Left ventricle myocardium inferior (tissue), 1 donor: ENCODE data around the gene TRIM71. TPM values are rescaled to one million over a fixed set of nuclear protein-coding genes. Genes with fewer than 3 reads are reported as not detected.

ENCODE experiments used
- DNase-seq: peaks from one replicate; pipeline ENCODE4 v3.0.0-alpha.2; 2020
- H3K27ac ChIP-seq: fragments of 200-600 bp; replicated peaks from 2 replicates; pipeline ENCODE4 v1.8.0; 2021
- H3K27me3 ChIP-seq: fragments of 200-600 bp; 2 replicates; pipeline ENCODE4 v1.8.0; 2021; ENCODE audit warnings: low read depth
- H3K36me3 ChIP-seq: fragments of 200-600 bp; 2 replicates; pipeline ENCODE4 v1.8.0; 2021
- H3K4me1 ChIP-seq: fragments of 200-600 bp; 2 replicates; pipeline ENCODE4 v1.8.0; 2021
- H3K4me3 ChIP-seq: fragments of 200-600 bp; 2 replicates; pipeline ENCODE4 v1.8.0; 2021; ENCODE audit warnings: mild to moderate bottlenecking, moderate library complexity
- H3K9me3 ChIP-seq: fragments of 200-600 bp; replicated peaks from 2 replicates; pipeline ENCODE4 v1.8.0; 2021
- intact Hi-C: fragments of 100-400 bp; cut with micrococcal nuclease; formaldehyde crosslinking; loops from one replicate; pipeline ENCODE4 v1.11.0; 2022
- total RNA-seq: library from RNA; stranded (reverse); fragmentation: NEBNext Ultra II Directional; extraction: Animal tissue kit (Norgen Biotek cat#: 25700); gene quantifications from one replicate; pipeline ENCODE4 v1.2.1, GENCODE V29; 2021
- TF ChIP-seq, protein P1 (sequence below): fragments of 200-600 bp; IDR thresholded peaks from 2 replicates; pipeline ENCODE4 v1.8.0; 2021; ENCODE audit warnings: antibody characterized with exemption, mild to moderate bottlenecking, borderline replicate concordance
- donor health status: DM: no; HTN: yes; CAD: no; lungs with severe emphysema.

The TRIM71 gene
- total RNA-seq, 1 donor from 2014 or later: not detected

DNA sequence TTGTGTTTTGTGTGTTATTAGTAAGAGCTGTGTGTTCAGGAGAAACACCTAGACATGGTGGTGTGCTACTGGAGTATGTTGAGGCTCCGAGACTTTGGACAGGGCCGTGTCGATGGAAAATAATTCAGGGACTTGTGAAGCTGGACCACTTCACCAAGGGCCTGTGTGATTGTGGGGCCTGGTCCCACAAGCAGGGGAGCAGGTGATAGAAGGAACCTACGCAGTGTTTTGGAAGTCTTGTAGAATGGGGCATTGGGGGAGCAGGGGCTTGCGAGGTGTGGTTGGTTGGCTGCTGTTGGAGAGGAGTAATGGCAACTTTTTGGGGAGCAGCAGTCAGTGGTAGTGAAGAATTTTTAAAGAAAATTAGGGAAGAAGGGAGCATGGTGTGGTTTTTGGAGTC is 48.7 kb downstream of the TRIM71 start:
- H3K27ac ChIP-seq: no peak overlapping the region
- H3K9me3 ChIP-seq: no peaks in the 10 kb centered on the region
- DNase-seq: no peak
- H3K4me1 ChIP-seq: no peaks in the 10 kb centered on the region
- H3K4me3 ChIP-seq: no peak overlapping the region
- no peaks in the 10 kb centered on the region for H3K27me3 ChIP-seq
- TF ChIP-seq, protein P1, sequence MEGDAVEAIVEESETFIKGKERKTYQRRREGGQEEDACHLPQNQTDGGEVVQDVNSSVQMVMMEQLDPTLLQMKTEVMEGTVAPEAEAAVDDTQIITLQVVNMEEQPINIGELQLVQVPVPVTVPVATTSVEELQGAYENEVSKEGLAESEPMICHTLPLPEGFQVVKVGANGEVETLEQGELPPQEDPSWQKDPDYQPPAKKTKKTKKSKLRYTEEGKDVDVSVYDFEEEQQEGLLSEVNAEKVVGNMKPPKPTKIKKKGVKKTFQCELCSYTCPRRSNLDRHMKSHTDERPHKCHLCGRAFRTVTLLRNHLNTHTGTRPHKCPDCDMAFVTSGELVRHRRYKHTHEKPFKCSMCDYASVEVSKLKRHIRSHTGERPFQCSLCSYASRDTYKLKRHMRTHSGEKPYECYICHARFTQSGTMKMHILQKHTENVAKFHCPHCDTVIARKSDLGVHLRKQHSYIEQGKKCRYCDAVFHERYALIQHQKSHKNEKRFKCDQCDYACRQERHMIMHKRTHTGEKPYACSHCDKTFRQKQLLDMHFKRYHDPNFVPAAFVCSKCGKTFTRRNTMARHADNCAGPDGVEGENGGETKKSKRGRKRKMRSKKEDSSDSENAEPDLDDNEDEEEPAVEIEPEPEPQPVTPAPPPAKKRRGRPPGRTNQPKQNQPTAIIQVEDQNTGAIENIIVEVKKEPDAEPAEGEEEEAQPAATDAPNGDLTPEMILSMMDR: no peak
- intact Hi-C loops: no loop called here
- no peaks in the 10 kb centered on the region for H3K36me3 ChIP-seq

DNA sequence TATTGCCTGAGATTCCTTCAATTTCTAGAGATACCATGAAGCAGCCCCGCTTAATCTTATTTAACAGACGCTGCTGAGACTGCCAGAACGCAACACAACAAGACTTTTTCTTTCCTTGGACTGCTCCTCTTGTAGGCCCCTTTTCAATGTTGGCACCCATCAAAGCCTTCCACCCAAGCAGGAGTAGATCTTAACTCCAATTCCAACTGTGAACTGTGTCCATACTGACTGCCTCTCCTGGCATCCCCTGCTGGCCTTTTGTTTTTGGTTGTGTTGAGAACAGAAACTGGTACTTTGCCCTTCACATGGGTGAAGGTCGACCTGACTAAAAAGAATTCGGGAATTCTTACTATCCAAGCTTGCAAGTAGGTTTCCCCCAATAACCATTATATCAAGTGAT is 50.2 kb downstream of the TRIM71 start:
- Histone ChIP-seq H3K27ac (no peak overlapping the region), H3K4me1 (no peaks in the 10 kb centered on the region), H3K27me3 (no peaks in the 10 kb centered on the region), H3K4me3 (no peak overlapping the region), H3K36me3 (no peaks in the 10 kb centered on the region), H3K9me3 (no peaks in the 10 kb centered on the region)
- TF ChIP-seq, protein P1: no peak
- DNase-seq: no peak
- intact Hi-C loops: no loop called here

- no peak for DNase-seq
- no peak overlapping the region for H3K4me3 ChIP-seq
- no peaks in the 10 kb centered on the region for H3K27me3 ChIP-seq
- H3K4me1 ChIP-seq: no peaks in the 10 kb centered on the region
- H3K36me3 ChIP-seq: no peaks in the 10 kb centered on the region
- H3K27ac ChIP-seq: no peak overlapping the region
- H3K9me3 ChIP-seq: no peaks in the 10 kb centered on the region
- TF ChIP-seq, protein P1: no peak
- intact Hi-C loops: no loop called here
These were observed 51.1 kb downstream of the TRIM71 start for GRCh38 chr3:32868719-32869512.

- TF ChIP-seq, protein P1: no peak
- no peak for DNase-seq
- no peak overlapping the region for H3K4me3 ChIP-seq
- intact Hi-C loops: no loop called here
- H3K4me1 ChIP-seq: no peaks in the 10 kb centered on the region
- no peak overlapping the region for H3K27ac ChIP-seq
- H3K27me3 ChIP-seq: no peaks in the 10 kb centered on the region
- no peaks in the 10 kb centered on the region for H3K36me3 ChIP-seq
- no peaks in the 10 kb centered on the region for H3K9me3 ChIP-seq
These were observed 51.8 kb downstream of the TRIM71 start for GRCh38 chr3:32869513-32870047.

GRCh38 chr3:32870373-32871095 is 52.7 kb downstream of the TRIM71 start:
- no peak for DNase-seq
- TF ChIP-seq, protein P1: no peak
- no peak overlapping the region for H3K27ac ChIP-seq
- no peaks in the 10 kb centered on the region for H3K4me1 ChIP-seq
- no peak overlapping the region for H3K4me3 ChIP-seq
- H3K36me3 ChIP-seq: no peaks in the 10 kb centered on the region
- intact Hi-C loops: no loop called here
- no peaks in the 10 kb centered on the region for H3K9me3 ChIP-seq
- H3K27me3 ChIP-seq: no peaks in the 10 kb centered on the region
